DOHH2 (cell line): ENCODE data around the gene CCDC28B.

Experiments
- EZH2phosphoT487 ChIP-seq: fragments of 200-600 bp; sonication (generic); IDR thresholded peaks from 2 replicates; pipeline ENCODE4 v1.6.1; 2017; ENCODE audit warnings: borderline replicate concordance, mild to moderate bottlenecking, antibody characterized with exemption, low read length, moderate library complexity, mixed read lengths
- TF ChIP-seq, protein P1 (sequence below): fragments of 200-600 bp; sonication (generic); IDR thresholded peaks from one replicate; pipeline ENCODE4 v1.5.1; 2014; ENCODE audit warnings: antibody characterized with exemption, mild to moderate bottlenecking, low read depth, low read length; ENCODE audit not compliant: poor library complexity, severe bottlenecking

DNA sequence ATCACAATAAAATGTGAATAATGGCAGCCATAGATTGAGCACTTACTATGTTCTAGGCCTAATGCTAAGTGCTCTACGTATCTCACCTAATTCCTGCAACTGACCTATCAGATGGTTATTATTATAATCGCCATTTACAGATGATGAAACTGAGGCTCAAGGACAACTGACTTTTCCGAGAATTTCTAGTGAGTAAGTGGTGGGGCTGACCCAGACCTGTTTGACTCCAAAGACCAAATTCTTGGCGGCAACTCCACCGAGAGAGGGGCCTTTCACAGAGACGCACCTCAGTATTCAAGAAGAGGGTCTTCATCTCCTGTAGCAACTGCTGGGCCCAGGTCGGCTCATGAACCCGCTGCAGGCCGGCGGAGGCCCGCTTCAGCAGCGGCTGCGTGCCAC lies 21.2 kb downstream of the CCDC28B start:
- TF ChIP-seq, protein P1, sequence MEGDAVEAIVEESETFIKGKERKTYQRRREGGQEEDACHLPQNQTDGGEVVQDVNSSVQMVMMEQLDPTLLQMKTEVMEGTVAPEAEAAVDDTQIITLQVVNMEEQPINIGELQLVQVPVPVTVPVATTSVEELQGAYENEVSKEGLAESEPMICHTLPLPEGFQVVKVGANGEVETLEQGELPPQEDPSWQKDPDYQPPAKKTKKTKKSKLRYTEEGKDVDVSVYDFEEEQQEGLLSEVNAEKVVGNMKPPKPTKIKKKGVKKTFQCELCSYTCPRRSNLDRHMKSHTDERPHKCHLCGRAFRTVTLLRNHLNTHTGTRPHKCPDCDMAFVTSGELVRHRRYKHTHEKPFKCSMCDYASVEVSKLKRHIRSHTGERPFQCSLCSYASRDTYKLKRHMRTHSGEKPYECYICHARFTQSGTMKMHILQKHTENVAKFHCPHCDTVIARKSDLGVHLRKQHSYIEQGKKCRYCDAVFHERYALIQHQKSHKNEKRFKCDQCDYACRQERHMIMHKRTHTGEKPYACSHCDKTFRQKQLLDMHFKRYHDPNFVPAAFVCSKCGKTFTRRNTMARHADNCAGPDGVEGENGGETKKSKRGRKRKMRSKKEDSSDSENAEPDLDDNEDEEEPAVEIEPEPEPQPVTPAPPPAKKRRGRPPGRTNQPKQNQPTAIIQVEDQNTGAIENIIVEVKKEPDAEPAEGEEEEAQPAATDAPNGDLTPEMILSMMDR = no peak
- TF ChIP-seq EZH2phosphoT487 = no peak
